HS-5 (cell line): ENCODE data around the gene AFF3.
"Not testable (repeated sequence)": the region's sequence is repeated elsewhere in the genome, so short reads cannot be mapped to it uniquely, and the experiment has no call there.

Experiments
- DNase-seq: peaks from one replicate; pipeline ENCODE4 v3.0.0-alpha.2; 2012; ENCODE audit warnings: low read depth

Gene AFF3

GRCh38 chr2:99793022-99793421, 349.4 kb downstream of the AFF3 start:
- DNase-seq = no peak

GRCh38 chr2:99789849-99790248, 352.5 kb downstream of the AFF3 start:
- DNase-seq = no peak

- no peak for DNase-seq
Measured at GRCh38 chr2:99787769-99788382, 354.5 kb downstream of the AFF3 start.

GRCh38 chr2:99786636-99787390, 355.6 kb downstream of the AFF3 start:
- DNase-seq = no peak

- DNase-seq = no peak
Measured at GRCh38 chr2:99784946-99785345, 357.4 kb downstream of the AFF3 start.

GRCh38 chr2:99784282-99784681, 358.1 kb downstream of the AFF3 start:
- DNase-seq = no peak

GRCh38 chr2:99780276-99780675, 362.1 kb downstream of the AFF3 start:
- no peak for DNase-seq

GRCh38 chr2:99779276-99779675, 363.1 kb downstream of the AFF3 start:
- DNase-seq = no peak

- DNase-seq = no peak
Measured at GRCh38 chr2:99777656-99778290, 364.6 kb downstream of the AFF3 start.

- peak; percentile 9 for DNase-seq
Measured at GRCh38 chr2:99776906-99777646, 365.3 kb downstream of the AFF3 start.

GRCh38 chr2:99776206-99776905, 366.0 kb downstream of the AFF3 start:
- no peak for DNase-seq

- peak; percentile 78 for DNase-seq
Measured at GRCh38 chr2:99775585-99775984, 366.8 kb downstream of the AFF3 start.

GRCh38 chr2:99773642-99774041, 368.7 kb downstream of the AFF3 start:
- DNase-seq = not testable (repeated sequence)

GRCh38 chr2:99772591-99773331, 369.6 kb downstream of the AFF3 start:
- DNase-seq = no peak

- DNase-seq = no peak
Measured at GRCh38 chr2:99771681-99772333, 370.6 kb downstream of the AFF3 start.

GRCh38 chr2:99770876-99771275, 371.5 kb downstream of the AFF3 start:
- no peak for DNase-seq

- no peak for DNase-seq
Measured at GRCh38 chr2:99765731-99766318, 376.6 kb downstream of the AFF3 start.

- DNase-seq = no peak
Measured at GRCh38 chr2:99763764-99764163, 378.6 kb downstream of the AFF3 start.

GRCh38 chr2:99762714-99763113, 379.7 kb downstream of the AFF3 start:
- no peak for DNase-seq

GRCh38 chr2:99757611-99758114, 384.7 kb downstream of the AFF3 start:
- no peak for DNase-seq
